Glutamatergic neuron (in vitro differentiated cells): ENCODE data around the gene LRRC43. TPM values are rescaled to one million over a fixed set of nuclear protein-coding genes. Genes with fewer than 3 reads are reported as not detected.

Experiments
- DNase-seq: peaks from one replicate; pipeline ENCODE4 v3.0.0; 2022
- H3K27ac Mint-ChIP-seq: one replicate; pipeline ENCODE4 v1.8.0; 2020; ENCODE audit warnings: mild to moderate bottlenecking, mixed read lengths, inconsistent platforms; ENCODE audit not compliant: unreplicated experiment
- H3K27me3 Mint-ChIP-seq: one replicate; pipeline ENCODE4 v1.8.0; 2020; ENCODE audit warnings: mild to moderate bottlenecking, moderate library complexity, mixed read lengths, inconsistent platforms; ENCODE audit not compliant: unreplicated experiment
- H3K36me3 Mint-ChIP-seq: one replicate; pipeline ENCODE4 v1.8.0; 2020; ENCODE audit warnings: mild to moderate bottlenecking, mixed read lengths, inconsistent platforms; ENCODE audit not compliant: unreplicated experiment
- H3K4me1 Mint-ChIP-seq: one replicate; pipeline ENCODE4 v1.8.0; 2020; ENCODE audit warnings: mild to moderate bottlenecking, low read depth, mixed read lengths, inconsistent platforms; ENCODE audit not compliant: unreplicated experiment
- H3K4me3 Mint-ChIP-seq: one replicate; pipeline ENCODE4 v1.8.0; 2020; ENCODE audit warnings: mild to moderate bottlenecking, mixed read lengths, inconsistent platforms; ENCODE audit not compliant: unreplicated experiment
- H3K9me3 Mint-ChIP-seq: one replicate; pipeline ENCODE4 v1.8.0; 2020; ENCODE audit warnings: mild to moderate bottlenecking, moderate library complexity, mixed read lengths, inconsistent platforms; ENCODE audit not compliant: unreplicated experiment
- total RNA-seq: library from RNA; stranded (reverse); fragmentation: NEBNext Ultra II Directional; extraction: Animal tissue kit (Norgen Biotek cat#: 25700); gene quantifications from one replicate; pipeline ENCODE4 v1.2.1, GENCODE V29; 2021; ENCODE audit not compliant: unreplicated experiment
- TF ChIP-seq, protein P1 (sequence below): fragments of 200-600 bp; sonication (generic); IDR thresholded peaks from one replicate; pipeline ENCODE4 v1.5.0; 2021; ENCODE audit not compliant: partially characterized antibody, unreplicated experiment

Gene LRRC43
- total RNA-seq, 1 donor from 2014 or later = 4.3 TPM

DNA sequence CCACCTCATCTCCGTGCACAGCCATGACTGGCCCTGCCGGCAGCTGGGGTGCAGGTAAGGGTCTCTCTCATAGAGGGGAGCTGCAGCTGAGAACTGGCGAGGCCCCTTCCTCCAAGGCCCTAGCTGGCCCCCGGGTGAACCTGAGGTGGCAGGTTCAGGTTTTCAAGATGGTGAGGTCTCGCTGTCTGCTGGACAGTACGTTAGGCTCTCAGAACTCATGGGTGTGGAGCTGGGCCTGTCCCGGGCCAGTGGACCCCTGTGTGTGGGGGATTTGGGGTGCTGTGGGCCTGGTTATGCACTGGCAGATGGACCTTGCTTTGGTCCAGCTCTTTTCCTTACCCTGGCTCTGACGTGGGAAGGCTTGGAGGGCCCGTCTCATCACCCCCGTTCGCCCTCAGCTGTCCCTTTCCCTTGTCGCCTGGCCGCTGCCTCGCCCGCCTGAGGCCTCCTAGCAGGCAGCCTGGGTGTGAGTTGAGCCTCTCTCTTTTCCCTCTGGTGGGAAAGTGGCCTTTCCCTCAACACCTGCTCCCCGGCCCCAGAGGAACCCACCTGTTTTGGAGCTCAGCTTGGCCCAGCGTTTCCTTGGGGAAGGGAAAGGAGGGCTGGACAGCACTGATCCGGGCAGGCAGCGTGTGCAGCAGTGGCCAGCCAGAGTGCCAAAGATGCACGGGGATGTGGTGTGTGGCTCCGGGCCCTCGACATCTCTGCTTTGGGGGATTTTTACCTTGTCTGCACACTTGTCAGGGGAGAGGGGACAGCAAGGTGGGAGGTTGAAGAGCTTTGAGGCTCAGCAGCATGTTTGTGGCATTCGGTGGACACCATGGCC, 37.2 kb upstream of the LRRC43 start:
- peaks cover 19% of the 10 kb centered on the region for H3K27me3 Mint-ChIP-seq
- H3K27ac Mint-ChIP-seq = no peak overlapping the region
- H3K4me3 Mint-ChIP-seq = no peak overlapping the region
- peaks cover 8% of the 10 kb centered on the region for H3K36me3 Mint-ChIP-seq
- H3K4me1 Mint-ChIP-seq = peaks cover 7% of the 10 kb centered on the region
- DNase-seq = no peak
- H3K9me3 Mint-ChIP-seq = peaks cover 19% of the 10 kb centered on the region
- TF ChIP-seq, protein P1, sequence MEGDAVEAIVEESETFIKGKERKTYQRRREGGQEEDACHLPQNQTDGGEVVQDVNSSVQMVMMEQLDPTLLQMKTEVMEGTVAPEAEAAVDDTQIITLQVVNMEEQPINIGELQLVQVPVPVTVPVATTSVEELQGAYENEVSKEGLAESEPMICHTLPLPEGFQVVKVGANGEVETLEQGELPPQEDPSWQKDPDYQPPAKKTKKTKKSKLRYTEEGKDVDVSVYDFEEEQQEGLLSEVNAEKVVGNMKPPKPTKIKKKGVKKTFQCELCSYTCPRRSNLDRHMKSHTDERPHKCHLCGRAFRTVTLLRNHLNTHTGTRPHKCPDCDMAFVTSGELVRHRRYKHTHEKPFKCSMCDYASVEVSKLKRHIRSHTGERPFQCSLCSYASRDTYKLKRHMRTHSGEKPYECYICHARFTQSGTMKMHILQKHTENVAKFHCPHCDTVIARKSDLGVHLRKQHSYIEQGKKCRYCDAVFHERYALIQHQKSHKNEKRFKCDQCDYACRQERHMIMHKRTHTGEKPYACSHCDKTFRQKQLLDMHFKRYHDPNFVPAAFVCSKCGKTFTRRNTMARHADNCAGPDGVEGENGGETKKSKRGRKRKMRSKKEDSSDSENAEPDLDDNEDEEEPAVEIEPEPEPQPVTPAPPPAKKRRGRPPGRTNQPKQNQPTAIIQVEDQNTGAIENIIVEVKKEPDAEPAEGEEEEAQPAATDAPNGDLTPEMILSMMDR = no peak

DNA sequence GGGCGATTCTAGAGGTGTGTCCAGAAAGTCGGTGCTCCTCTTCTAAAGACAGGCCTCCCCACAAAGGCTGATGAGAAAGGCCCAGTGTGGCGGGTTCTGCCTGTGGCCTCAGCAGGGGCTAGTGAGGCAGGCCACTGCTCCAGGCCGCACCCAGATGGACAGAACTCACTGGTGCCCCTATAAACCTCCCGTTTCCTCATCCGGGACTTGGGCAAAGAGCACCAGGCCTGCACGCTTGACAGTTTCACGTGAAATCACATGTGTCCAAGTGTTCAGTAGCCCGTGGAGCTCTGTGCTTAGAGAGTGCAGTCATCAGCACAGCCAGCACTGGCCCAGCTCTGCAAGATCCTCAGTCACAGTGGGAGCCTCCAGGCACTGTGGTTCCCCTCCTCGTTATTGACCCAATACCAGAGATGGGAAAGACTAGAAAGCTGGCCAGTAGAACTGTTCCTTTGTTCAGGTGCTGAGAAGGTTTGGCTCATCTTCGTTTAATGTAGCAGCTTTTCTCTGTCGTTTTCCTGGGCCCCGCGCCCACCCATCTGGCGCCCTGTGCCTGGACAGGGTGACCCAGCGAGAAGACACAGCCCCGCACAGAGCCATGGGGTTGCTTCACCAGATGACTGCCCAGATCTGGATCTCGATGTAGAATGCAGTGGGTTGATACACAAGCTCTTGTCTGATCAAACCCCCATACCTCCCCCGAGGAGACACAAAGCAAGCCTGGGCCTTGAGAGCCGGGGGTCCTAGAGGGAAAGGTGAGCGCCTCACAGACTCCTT, 35.2 kb upstream of the LRRC43 start:
- H3K27me3 Mint-ChIP-seq = peaks cover 17% of the 10 kb centered on the region
- DNase-seq = no peak
- no peak overlapping the region for H3K4me3 Mint-ChIP-seq
- H3K27ac Mint-ChIP-seq = peak overlapping the region; percentile 17
- peaks cover 7% of the 10 kb centered on the region for H3K4me1 Mint-ChIP-seq
- H3K9me3 Mint-ChIP-seq = peaks cover 17% of the 10 kb centered on the region
- H3K36me3 Mint-ChIP-seq = peaks cover 8% of the 10 kb centered on the region
- TF ChIP-seq, protein P1 = no peak

DNA sequence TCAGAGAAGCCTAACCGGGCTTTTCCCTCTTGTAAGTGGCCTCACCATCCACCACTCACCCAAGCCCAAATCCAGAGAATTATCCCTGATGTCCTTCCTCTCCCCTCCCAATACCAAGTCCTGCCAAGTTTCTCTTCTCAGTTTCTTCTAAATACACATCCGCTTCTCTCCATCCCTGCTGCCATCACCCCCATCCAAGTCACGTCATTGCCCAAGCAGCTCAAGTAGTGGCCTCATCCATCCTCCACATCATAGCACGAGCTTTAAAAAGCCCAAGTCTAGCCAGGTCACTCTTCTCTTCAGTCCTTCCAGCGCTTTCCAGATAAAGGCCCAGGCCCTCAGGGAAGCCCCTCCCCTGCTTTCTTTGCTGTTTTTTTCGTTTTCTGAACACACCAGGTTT, 34.3 kb upstream of the LRRC43 start:
- DNase-seq = no peak
- Mint-ChIP-seq H3K27me3 (peaks cover 15% of the 10 kb centered on the region), H3K4me1 (peaks cover 7% of the 10 kb centered on the region), H3K4me3 (no peak overlapping the region), H3K36me3 (peaks cover 5% of the 10 kb centered on the region), H3K9me3 (peaks cover 14% of the 10 kb centered on the region), H3K27ac (peak overlapping the region; percentile 16)
- TF ChIP-seq, protein P1 = no peak

DNA sequence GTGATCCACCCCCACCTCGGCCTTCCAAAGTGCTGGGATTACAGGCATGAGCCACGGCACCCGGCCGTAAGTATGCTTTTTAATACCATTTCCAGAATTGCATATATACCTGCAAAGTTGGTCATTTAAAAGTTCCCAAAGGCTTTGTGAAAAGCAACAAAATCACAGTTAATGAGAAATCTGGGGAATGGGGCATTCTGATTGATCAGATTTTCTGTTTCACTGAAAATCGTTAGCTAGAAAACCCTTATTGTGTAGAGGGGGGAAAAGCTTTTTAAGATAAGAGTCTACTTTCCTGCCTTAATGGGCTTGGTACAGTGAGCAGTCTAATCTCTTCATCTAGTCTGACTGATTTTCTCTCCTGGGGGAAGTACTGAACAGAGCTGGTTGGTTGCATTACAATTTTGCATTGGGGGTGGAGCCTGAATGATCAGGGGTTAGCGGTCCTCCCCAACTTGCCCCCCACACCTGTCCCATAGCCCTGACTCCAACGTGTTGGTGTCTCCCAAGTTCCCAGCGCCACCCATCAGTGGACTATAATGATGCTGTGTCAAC, 32.7 kb upstream of the LRRC43 start:
- no peak for DNase-seq
- TF ChIP-seq, protein P1 = no peak
- Mint-ChIP-seq H3K27ac (no peak overlapping the region), H3K4me1 (peaks cover 7% of the 10 kb centered on the region), H3K36me3 (no peaks in the 10 kb centered on the region), H3K9me3 (peaks cover 13% of the 10 kb centered on the region), H3K27me3 (peaks cover 11% of the 10 kb centered on the region), H3K4me3 (no peak overlapping the region)
